ENCODE measurements around the gene NFATC3. TPM values are rescaled to one million over a fixed set of nuclear protein-coding genes. Genes with fewer than 3 reads are reported as not detected.

Gene NFATC3
- total RNA-seq, 4 donors from 2014 or later: 27.5 to 107 (median 41.6) TPM

- Histone ChIP-seq H3K27me3 (no peaks in the 10 kb centered on the region), H3K36me3 (no peaks in the 10 kb centered on the region), H3K9me3 (no peaks in the 10 kb centered on the region), H3K4me3 (peak overlapping the region; percentile 33 to 62 (median 48)), H3K27ac (peak overlapping the region; percentile 91 to 94 (median 92)), H3K4me1 (peaks cover 11 to 56% (median 39%) of the 10 kb centered on the region in 4 donors)
- intact Hi-C loops (cut with DNase I; ENCODE audit: low total_unique reads): loop anchor here (10.0 kb wide), 1 partner anchor 153 kb away; the partner anchor contains the start of gene NFATC3
- TF ChIP-seq POLR2A (IDR thresholded peaks at IDR 0.05) (peak; percentile 99), EP300 (IDR thresholded peaks at IDR 0.05; ENCODE audit: low read depth) (peak; percentile 94), CTCF (IDR thresholded peaks at IDR 0.05) (no peak), POLR2AphosphoS5 (IDR thresholded peaks at IDR 0.05) (peak; percentile 94 to 99 (median 99))
- DNase-seq: peak; percentile 99
- 0% methylated on average over 5 to 68 of the region's 72 CpGs for WGBS, 2 donors (ENCODE audit: low coverage in 1 of 2)
- in situ Hi-C loops (cut with MboI; ENCODE audit: low pct_ligation_motif_present in 1 of 4, low pct_unique_long_range_greater_than_20kb in 1 of 4, low sequenced_read_pairs in 3 of 4): loop anchor here in 1 of 4 donors (25.0 kb wide), 1 partner anchor 150 kb away; the partner anchor contains the start of gene NFATC3
Observed at GRCh38 chr16:68237243-68238028, 152.3 kb downstream of the NFATC3 start.

GRCh38 chr16:68238029-68238345, 152.8 kb downstream of the NFATC3 start:
- Histone ChIP-seq H3K36me3 (no peaks in the 10 kb centered on the region), H3K9me3 (no peaks in the 10 kb centered on the region), H3K27me3 (no peaks in the 10 kb centered on the region), H3K4me3 (peak overlapping the region; percentile 28 to 62 (median 48)), H3K4me1 (peaks cover 11 to 51% (median 38%) of the 10 kb centered on the region in 4 donors), H3K27ac (peak overlapping the region; percentile 91 to 94 (median 92))
- 9 to 27% methylated on average over 10 to 20 of the region's 20 CpGs for WGBS, 2 donors (ENCODE audit: low coverage in 1 of 2)
- intact Hi-C loops (cut with DNase I; ENCODE audit: low total_unique reads) (loop anchor here (10.0 kb wide), 1 partner anchor 153 kb away; the partner anchor contains the start of gene NFATC3), in situ Hi-C loops (cut with MboI; ENCODE audit: low pct_ligation_motif_present in 1 of 4, low pct_unique_long_range_greater_than_20kb in 1 of 4, low sequenced_read_pairs in 3 of 4) (loop anchor here in 1 of 4 donors (25.0 kb wide), 1 partner anchor 151 kb away; the partner anchor contains the start of gene NFATC3)
- DNase-seq: no peak
- TF ChIP-seq CTCF (IDR thresholded peaks at IDR 0.05) (peak in 1 of 5 experiments; percentile 21), EP300 (IDR thresholded peaks at IDR 0.05; ENCODE audit: low read depth) (no peak), POLR2A (IDR thresholded peaks at IDR 0.05) (no peak)

GRCh38 chr16:68242085-68242484, 156.9 kb downstream of the NFATC3 start:
- TF ChIP-seq CTCF (IDR thresholded peaks at IDR 0.05) (no peak), POLR2A (IDR thresholded peaks at IDR 0.05) (no peak), EP300 (IDR thresholded peaks at IDR 0.05; ENCODE audit: low read depth) (no peak), POLR2AphosphoS5 (IDR thresholded peaks at IDR 0.05) (no peak)
- H3K36me3 ChIP-seq: no peaks in the 10 kb centered on the region
- in situ Hi-C loops (cut with MboI; ENCODE audit: low pct_ligation_motif_present in 1 of 4, low pct_unique_long_range_greater_than_20kb in 1 of 4, low sequenced_read_pairs in 3 of 4): loop anchor here in 1 of 4 donors (25.0 kb wide), 1 partner anchor 155 kb away; the partner anchor contains the start of gene NFATC3
- H3K27ac ChIP-seq: no peak overlapping the region
- no peaks in the 10 kb centered on the region for H3K27me3 ChIP-seq
- intact Hi-C loops (cut with DNase I; ENCODE audit: low total_unique reads): no loop called here
- H3K4me1 ChIP-seq: peaks cover 28 to 40% (median 35%) of the 10 kb centered on the region in 4 donors
- DNase-seq: no peak
- WGBS, 2 donors (ENCODE audit: low coverage in 1 of 2): 86% methylated on average over 7 of the region's 7 CpGs; no CpG with 5 or more reads in 1 of the 2 donors
- no peak overlapping the region for H3K4me3 ChIP-seq
- no peaks in the 10 kb centered on the region for H3K9me3 ChIP-seq
